Panc1 (cell line): ENCODE data around the gene CROCC. TPM values are rescaled to one million over a fixed set of nuclear protein-coding genes. Genes with fewer than 3 reads are reported as not detected.
"Not testable (repeated sequence)": the region's sequence is repeated elsewhere in the genome, so short reads cannot be mapped to it uniquely, and the experiment has no call there.

Source experiments
- ATAC-seq: fragments of 200-7000 bp; cut with Tn5 transposase; 2 replicates; pipeline ENCODE4 v1.9.1; 2020; ENCODE audit warnings: mild to moderate bottlenecking, moderate library complexity
- BruUV-seq: library from RNA; stranded (reverse); fragments of 400-500 nt; replicated peaks from 2 replicates; lab custom pipeline; 2021; lab: Mats Ljungman, UMichigan
- CTCF ChIA-PET: fragments of 300-600 bp; sonication (Branson Sonifier 250); formaldehyde crosslinking; loops from one replicate; lab custom pipeline; 2022; ENCODE audit warnings: antibody characterized with exemption; lab: Charles Lee
- POLR2A ChIA-PET: fragments of 300-600 bp; sonication (Branson Sonifier 250); formaldehyde crosslinking; loops from one replicate; lab custom pipeline; 2022; ENCODE audit warnings: antibody characterized with exemption; lab: Charles Lee
- DNase-seq: peaks from one replicate; pipeline ENCODE4 v3.0.0-alpha.2; 2010; ENCODE audit warnings: low read depth, low spot score
- H3K27ac ChIP-seq: 2 replicates; pipeline ENCODE4 v1.5.1; 2011; ENCODE audit warnings: mild to moderate bottlenecking, low read length, inconsistent platforms
- H3K27me3 ChIP-seq: fragments of 200-500 bp; sonication (Bioruptor generic); 2 replicates; pipeline ENCODE4 v1.6.0; 2014; ENCODE audit warnings: low read length, inconsistent platforms; ENCODE audit not compliant: control insufficient read depth, insufficient read depth
- H3K36me3 ChIP-seq: fragments of 200-500 bp; sonication (Bioruptor generic); 2 replicates; pipeline ENCODE4 v1.5.1; 2014; ENCODE audit warnings: inconsistent platforms, mild to moderate bottlenecking, low read length, moderate library complexity; ENCODE audit not compliant: control insufficient read depth, insufficient read depth
- H3K4me1 ChIP-seq: 2 replicates; pipeline ENCODE4 v1.5.1; 2011; ENCODE audit warnings: inconsistent platforms, mild to moderate bottlenecking, low read length, moderate library complexity; ENCODE audit not compliant: control insufficient read depth, insufficient read depth
- H3K4me3 ChIP-seq, 2 experiments: 2 replicates each; pipeline ENCODE4 v1.5.1; 2011 to 2012; ENCODE audit warnings: low read depth in 2 of 2, low read length in 2 of 2, mild to moderate bottlenecking in 2 of 2, inconsistent platforms in 1 of 2, moderate library complexity in 1 of 2
- H3K9me3 ChIP-seq: fragments of 200-500 bp; sonication (Bioruptor generic); 2 replicates; pipeline ENCODE4 v1.5.1; 2014; ENCODE audit warnings: low read depth, mild to moderate bottlenecking, inconsistent platforms, low read length, moderate library complexity; ENCODE audit not compliant: control insufficient read depth, insufficient read depth
- POLR2AphosphoS5 ChIP-seq: IDR thresholded peaks from 2 replicates; pipeline ENCODE4 v1.6.1; 2012; ENCODE audit warnings: mild to moderate bottlenecking, low read depth, low read length, moderate library complexity
- SIN3A ChIP-seq: IDR thresholded peaks from 2 replicates; pipeline ENCODE4 v1.6.1; 2012; ENCODE audit warnings: low read depth, mild to moderate bottlenecking, low read length, moderate library complexity, borderline replicate concordance; ENCODE audit not compliant: insufficient read depth
- TCF7L2 ChIP-seq: IDR thresholded peaks from 2 replicates; pipeline ENCODE4 v1.6.1; 2011; ENCODE audit warnings: mild to moderate bottlenecking, low read depth, low read length, inconsistent platforms
- in situ Hi-C: cut with HindIII; loops from 2 replicates; pipeline ENCODE4 v1.10.0; 2016; ENCODE audit warnings: low sequenced_read_pairs, low pct_unique_long_range_greater_than_20kb
- intact Hi-C: fragments of 100-400 bp; cut with micrococcal nuclease; formaldehyde crosslinking; loops from one replicate; pipeline ENCODE4 v1.10.0; 2022; ENCODE audit not compliant: unreplicated experiment
- total RNA-seq: library from RNA; stranded (reverse); gene quantifications from one replicate; pipeline ENCODE4 v1.2.1, GENCODE V29; 2021; ENCODE audit not compliant: unreplicated experiment
- TF ChIP-seq, protein P1 (sequence below), 2 experiments: IDR thresholded peaks; 2 replicates each; pipeline ENCODE4 v1.6.1; 2011 to 2012; ENCODE audit warnings: low read depth in 2 of 2, control low read depth in 1 of 2, low read length in 1 of 2, mild to moderate bottlenecking in 1 of 2, moderate library complexity in 1 of 2; ENCODE audit not compliant: insufficient read depth in 1 of 2
- TF ChIP-seq, protein P2 (sequence below): fragments of 450-650 bp; IDR thresholded peaks from 2 replicates; pipeline ENCODE4 v1.5.1; 2017; ENCODE audit warnings: mild to moderate bottlenecking

The CROCC gene
- total RNA-seq, 1 experiment from 2014 or later, result 13.6 TPM

DNA sequence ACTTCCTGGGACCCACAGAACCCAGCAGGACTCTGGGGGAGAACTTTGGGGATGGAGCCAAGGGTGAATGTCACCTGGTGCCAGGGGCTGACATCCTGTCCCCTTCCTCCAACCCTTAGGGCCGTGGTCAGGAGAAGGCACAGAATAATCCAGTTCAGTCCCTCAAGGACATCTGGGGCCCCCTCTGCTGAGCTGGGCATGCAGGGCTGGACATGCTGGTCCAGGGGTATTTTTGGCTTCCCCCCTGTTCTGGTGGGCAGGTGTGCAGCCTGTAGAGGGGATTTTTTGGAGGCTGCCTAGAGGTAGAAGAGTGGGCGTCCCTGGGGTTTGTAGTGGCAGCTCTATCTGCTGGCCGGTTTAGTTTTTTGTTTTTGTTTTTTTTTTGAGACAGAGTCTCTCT, 3.4 kb upstream of the CROCC start:
- ATAC-seq (no peak), DNase-seq (no peak)
- Histone ChIP-seq H3K36me3 (no peaks in the 10 kb centered on the region), H3K27me3 (no peaks in the 10 kb centered on the region), H3K4me1 (no peaks in the 10 kb centered on the region), H3K4me3 (no peak overlapping the region), H3K27ac (no peak overlapping the region), H3K9me3 (no peaks in the 10 kb centered on the region)
- ChIA-PET CTCF (interaction anchor here (0.6 kb wide), 1 partner anchor 103 kb away, joined by 5 read pairs; no protein-coding TSS in a partner anchor), POLR2A (no interaction called here)
- in situ Hi-C loops, result no loop called here
- intact Hi-C loops, result no loop called here
- TF ChIP-seq, protein P1, sequence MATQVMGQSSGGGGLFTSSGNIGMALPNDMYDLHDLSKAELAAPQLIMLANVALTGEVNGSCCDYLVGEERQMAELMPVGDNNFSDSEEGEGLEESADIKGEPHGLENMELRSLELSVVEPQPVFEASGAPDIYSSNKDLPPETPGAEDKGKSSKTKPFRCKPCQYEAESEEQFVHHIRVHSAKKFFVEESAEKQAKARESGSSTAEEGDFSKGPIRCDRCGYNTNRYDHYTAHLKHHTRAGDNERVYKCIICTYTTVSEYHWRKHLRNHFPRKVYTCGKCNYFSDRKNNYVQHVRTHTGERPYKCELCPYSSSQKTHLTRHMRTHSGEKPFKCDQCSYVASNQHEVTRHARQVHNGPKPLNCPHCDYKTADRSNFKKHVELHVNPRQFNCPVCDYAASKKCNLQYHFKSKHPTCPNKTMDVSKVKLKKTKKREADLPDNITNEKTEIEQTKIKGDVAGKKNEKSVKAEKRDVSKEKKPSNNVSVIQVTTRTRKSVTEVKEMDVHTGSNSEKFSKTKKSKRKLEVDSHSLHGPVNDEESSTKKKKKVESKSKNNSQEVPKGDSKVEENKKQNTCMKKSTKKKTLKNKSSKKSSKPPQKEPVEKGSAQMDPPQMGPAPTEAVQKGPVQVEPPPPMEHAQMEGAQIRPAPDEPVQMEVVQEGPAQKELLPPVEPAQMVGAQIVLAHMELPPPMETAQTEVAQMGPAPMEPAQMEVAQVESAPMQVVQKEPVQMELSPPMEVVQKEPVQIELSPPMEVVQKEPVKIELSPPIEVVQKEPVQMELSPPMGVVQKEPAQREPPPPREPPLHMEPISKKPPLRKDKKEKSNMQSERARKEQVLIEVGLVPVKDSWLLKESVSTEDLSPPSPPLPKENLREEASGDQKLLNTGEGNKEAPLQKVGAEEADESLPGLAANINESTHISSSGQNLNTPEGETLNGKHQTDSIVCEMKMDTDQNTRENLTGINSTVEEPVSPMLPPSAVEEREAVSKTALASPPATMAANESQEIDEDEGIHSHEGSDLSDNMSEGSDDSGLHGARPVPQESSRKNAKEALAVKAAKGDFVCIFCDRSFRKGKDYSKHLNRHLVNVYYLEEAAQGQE (IDR thresholded peaks at IDR 0.05; ENCODE audit: insufficient read depth in 1 of 2, low read depth in 2 of 2, low read length in 1 of 2), result no peak
- TF ChIP-seq TCF7L2 (no peak), POLR2AphosphoS5 (no peak), SIN3A (no peak)
- TF ChIP-seq, protein P2, sequence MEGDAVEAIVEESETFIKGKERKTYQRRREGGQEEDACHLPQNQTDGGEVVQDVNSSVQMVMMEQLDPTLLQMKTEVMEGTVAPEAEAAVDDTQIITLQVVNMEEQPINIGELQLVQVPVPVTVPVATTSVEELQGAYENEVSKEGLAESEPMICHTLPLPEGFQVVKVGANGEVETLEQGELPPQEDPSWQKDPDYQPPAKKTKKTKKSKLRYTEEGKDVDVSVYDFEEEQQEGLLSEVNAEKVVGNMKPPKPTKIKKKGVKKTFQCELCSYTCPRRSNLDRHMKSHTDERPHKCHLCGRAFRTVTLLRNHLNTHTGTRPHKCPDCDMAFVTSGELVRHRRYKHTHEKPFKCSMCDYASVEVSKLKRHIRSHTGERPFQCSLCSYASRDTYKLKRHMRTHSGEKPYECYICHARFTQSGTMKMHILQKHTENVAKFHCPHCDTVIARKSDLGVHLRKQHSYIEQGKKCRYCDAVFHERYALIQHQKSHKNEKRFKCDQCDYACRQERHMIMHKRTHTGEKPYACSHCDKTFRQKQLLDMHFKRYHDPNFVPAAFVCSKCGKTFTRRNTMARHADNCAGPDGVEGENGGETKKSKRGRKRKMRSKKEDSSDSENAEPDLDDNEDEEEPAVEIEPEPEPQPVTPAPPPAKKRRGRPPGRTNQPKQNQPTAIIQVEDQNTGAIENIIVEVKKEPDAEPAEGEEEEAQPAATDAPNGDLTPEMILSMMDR, result no peak
- BruUV-seq, result no TSS peak

DNA sequence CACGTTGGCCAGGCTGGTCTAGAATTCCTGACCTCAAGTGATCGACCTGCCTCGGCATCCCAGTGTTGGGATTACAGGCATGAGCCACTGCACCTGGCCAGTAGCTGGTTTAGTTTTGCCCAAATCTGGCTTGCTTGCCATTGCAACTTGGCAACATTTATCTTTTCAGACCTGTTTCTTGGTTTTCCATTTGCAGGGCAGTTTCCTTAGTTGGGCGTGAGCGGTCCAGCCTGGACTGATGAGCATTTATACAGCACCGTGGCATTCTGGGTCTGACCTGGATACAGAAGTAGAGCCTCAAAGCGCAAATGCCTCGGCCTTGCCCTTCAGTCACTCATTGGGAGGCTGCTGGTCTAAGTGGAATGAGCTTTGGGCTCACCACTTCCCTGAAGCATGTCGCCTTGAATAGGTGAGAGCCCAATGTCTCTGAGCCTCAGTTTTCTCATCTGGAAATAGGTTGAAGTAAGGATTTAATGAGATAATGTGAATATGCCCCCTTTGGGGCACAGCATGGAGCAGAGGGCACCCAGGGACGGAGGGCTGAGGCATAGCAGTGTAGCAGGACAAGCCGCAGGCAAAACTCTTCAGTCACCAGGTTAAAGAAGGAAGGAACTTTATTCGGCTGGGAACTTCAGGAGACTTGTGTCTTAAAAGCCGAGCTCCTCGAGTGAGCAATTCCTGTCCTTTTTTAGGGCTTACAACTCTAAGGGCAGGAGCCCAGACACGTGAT, 2.6 kb upstream of the CROCC start:
- H3K36me3 ChIP-seq, BruUV-seq, in situ Hi-C loops, intact Hi-C loops, H3K27me3 ChIP-seq, POLR2A ChIA-PET, ATAC-seq, H3K4me1 ChIP-seq, CTCF ChIA-PET, H3K4me3 ChIP-seq, H3K27ac ChIP-seq, DNase-seq, H3K9me3 ChIP-seq: not testable (repeated sequence)

DNA sequence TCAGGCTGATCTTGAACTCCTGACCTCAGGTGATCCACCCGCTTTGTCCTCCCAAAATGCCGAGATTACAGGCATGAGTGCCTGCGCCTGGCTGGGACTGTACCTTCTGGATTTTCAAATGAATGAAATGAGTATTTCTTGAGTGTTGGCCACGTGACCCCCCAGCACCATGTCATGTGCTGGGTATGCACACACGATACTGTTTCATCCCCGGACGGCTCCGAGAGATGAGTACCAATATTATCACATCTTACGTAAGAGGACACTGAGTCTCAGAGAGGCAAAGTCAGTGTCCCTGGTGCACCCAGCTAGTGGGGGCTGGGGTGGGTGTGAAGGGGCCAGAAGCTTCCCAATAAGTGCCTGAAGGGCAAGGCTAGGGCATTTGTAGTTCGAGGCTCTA, 780 bp upstream of the CROCC start:
- ChIA-PET POLR2A (no interaction called here), CTCF (interaction anchor here (0.7 kb wide), 1 partner anchor 66 kb away, joined by 9 read pairs; no protein-coding TSS in a partner anchor)
- TF ChIP-seq, protein P2, result no peak
- TF ChIP-seq SIN3A, result no peak
- no peak for TF ChIP-seq TCF7L2
- TF ChIP-seq, protein P1 (IDR thresholded peaks at IDR 0.05; ENCODE audit: insufficient read depth in 1 of 2, low read depth in 2 of 2, low read length in 1 of 2), result no peak
- TF ChIP-seq POLR2AphosphoS5, result no peak
- no TSS peak for BruUV-seq
- ATAC-seq, result no peak
- no peaks in the 10 kb centered on the region for H3K27me3 ChIP-seq
- in situ Hi-C loops (no loop called here), intact Hi-C loops (no loop called here)
- H3K4me1 ChIP-seq, result no peaks in the 10 kb centered on the region
- H3K36me3 ChIP-seq, result no peaks in the 10 kb centered on the region
- no peaks in the 10 kb centered on the region for H3K9me3 ChIP-seq
- no peak overlapping the region for H3K4me3 ChIP-seq
- no peak overlapping the region for H3K27ac ChIP-seq
- no peak for DNase-seq
